Activated CD8-positive, alpha-beta T cell treated with anti-CD3 and anti-CD28 coated beads for 36 hours (primary cell): Measurements from ENCODE around the gene ASB18. TPM values are rescaled to one million over a fixed set of nuclear protein-coding genes. Genes with fewer than 3 reads are reported as not detected.
"Not testable (repeated sequence)": the region's sequence is repeated elsewhere in the genome, so short reads cannot be mapped to it uniquely, and the experiment has no call there.

Experiments used
- ATAC-seq: fragments of 200-7000 bp; cut with Tn5 transposase; one replicate; pipeline ENCODE4 v1.10.0; 2021; ENCODE audit warnings: mild to moderate bottlenecking, moderate library complexity
- CTCF ChIA-PET: fragments of 350-600 bp; sonication (Branson Sonifier 250); formaldehyde crosslinking; loops from one replicate; lab custom pipeline; 2021; ENCODE audit warnings: antibody characterized with exemption; lab: Charles Lee
- POLR2A ChIA-PET: fragments of 350-600 bp; sonication (Branson Sonifier 250); formaldehyde crosslinking; loops from one replicate; lab custom pipeline; 2021; ENCODE audit warnings: antibody characterized with exemption; lab: Charles Lee
- DNase-seq: peaks from one replicate; pipeline ENCODE4 v3.0.0-alpha.2; 2020
- H3K27ac Mint-ChIP-seq: one replicate; pipeline ENCODE4 v1.8.0; 2021; ENCODE audit warnings: mild to moderate bottlenecking, mixed read lengths
- H3K27me3 Mint-ChIP-seq: one replicate; pipeline ENCODE4 v1.8.0; 2021; ENCODE audit warnings: mixed read lengths
- H3K36me3 Mint-ChIP-seq: one replicate; pipeline ENCODE4 v1.8.0; 2021; ENCODE audit warnings: low read depth, mixed read lengths
- H3K4me1 Mint-ChIP-seq: one replicate; pipeline ENCODE4 v1.8.0; 2021; ENCODE audit warnings: low read depth, mixed read lengths
- H3K4me3 Mint-ChIP-seq: one replicate; pipeline ENCODE4 v1.8.0; 2021; ENCODE audit warnings: mild to moderate bottlenecking, moderate library complexity, mixed read lengths
- H3K9me3 Mint-ChIP-seq: one replicate; pipeline ENCODE4 v1.8.0; 2021; ENCODE audit warnings: mixed read lengths
- intact Hi-C: fragments of 100-400 bp; cut with micrococcal nuclease; formaldehyde crosslinking; loops from one replicate; pipeline ENCODE4 v1.10.0; 2022
- total RNA-seq, 2 experiments: library from RNA; stranded (reverse); gene quantifications; one replicate each; pipeline ENCODE4 v1.2.3, GENCODE V29; 2021
- TF ChIP-seq, protein P1 (sequence below): fragments of 200-600 bp; IDR thresholded peaks from one replicate; pipeline ENCODE4 v1.8.0; 2022; ENCODE audit warnings: antibody characterized with exemption, mild to moderate bottlenecking

ASB18 gene
- total RNA-seq, 2 experiments from 2014 or later = not detected

DNA sequence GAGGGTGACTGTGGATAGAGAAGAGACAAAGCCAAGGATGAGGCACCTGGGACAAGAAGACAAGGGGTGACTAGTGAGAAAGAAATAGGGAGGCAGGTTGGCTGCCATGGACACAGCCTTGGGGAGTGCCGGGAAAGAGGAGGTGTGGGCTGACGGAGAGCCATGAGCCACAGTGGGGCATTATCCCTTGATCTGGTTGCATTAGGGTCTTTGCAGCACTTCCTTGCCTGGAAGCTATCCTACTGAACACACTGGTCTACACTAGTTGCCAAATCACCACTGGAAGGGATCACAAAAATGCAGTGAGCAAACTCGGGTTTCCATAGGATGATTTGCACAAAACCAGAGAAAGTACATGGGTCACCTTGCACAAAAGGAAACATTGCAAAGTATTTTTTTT lies 27.7 kb upstream of the ASB18 start:
- DNase-seq = no peak
- H3K27ac Mint-ChIP-seq = no peak overlapping the region
- no peaks in the 10 kb centered on the region for H3K36me3 Mint-ChIP-seq
- peaks cover 21% of the 10 kb centered on the region for H3K27me3 Mint-ChIP-seq
- intact Hi-C loops = no loop called here
- ATAC-seq = no peak
- TF ChIP-seq, protein P1, sequence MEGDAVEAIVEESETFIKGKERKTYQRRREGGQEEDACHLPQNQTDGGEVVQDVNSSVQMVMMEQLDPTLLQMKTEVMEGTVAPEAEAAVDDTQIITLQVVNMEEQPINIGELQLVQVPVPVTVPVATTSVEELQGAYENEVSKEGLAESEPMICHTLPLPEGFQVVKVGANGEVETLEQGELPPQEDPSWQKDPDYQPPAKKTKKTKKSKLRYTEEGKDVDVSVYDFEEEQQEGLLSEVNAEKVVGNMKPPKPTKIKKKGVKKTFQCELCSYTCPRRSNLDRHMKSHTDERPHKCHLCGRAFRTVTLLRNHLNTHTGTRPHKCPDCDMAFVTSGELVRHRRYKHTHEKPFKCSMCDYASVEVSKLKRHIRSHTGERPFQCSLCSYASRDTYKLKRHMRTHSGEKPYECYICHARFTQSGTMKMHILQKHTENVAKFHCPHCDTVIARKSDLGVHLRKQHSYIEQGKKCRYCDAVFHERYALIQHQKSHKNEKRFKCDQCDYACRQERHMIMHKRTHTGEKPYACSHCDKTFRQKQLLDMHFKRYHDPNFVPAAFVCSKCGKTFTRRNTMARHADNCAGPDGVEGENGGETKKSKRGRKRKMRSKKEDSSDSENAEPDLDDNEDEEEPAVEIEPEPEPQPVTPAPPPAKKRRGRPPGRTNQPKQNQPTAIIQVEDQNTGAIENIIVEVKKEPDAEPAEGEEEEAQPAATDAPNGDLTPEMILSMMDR = no peak
- H3K4me3 Mint-ChIP-seq = no peak overlapping the region
- CTCF ChIA-PET = no interaction called here
- POLR2A ChIA-PET = no interaction called here
- no peaks in the 10 kb centered on the region for H3K9me3 Mint-ChIP-seq
- H3K4me1 Mint-ChIP-seq = no peaks in the 10 kb centered on the region

- no peak for DNase-seq
- ChIA-PET POLR2A (no interaction called here), CTCF (no interaction called here)
- Mint-ChIP-seq H3K27me3 (peaks cover 21% of the 10 kb centered on the region), H3K4me3 (no peak overlapping the region), H3K27ac (no peak overlapping the region), H3K9me3 (no peaks in the 10 kb centered on the region), H3K4me1 (no peaks in the 10 kb centered on the region), H3K36me3 (no peaks in the 10 kb centered on the region)
- intact Hi-C loops = no loop called here
- TF ChIP-seq, protein P1 = no peak
- no peak for ATAC-seq
Measured at GRCh38 chr2:236291476-236291875, 27.3 kb upstream of the ASB18 start.

- no peaks in the 10 kb centered on the region for H3K4me1 Mint-ChIP-seq
- H3K4me3 Mint-ChIP-seq = no peak overlapping the region
- no peak overlapping the region for H3K27ac Mint-ChIP-seq
- CTCF ChIA-PET = no interaction called here
- ATAC-seq (no peak), DNase-seq (no peak)
- H3K36me3 Mint-ChIP-seq = no peaks in the 10 kb centered on the region
- intact Hi-C loops = no loop called here
- TF ChIP-seq, protein P1 = no peak
- POLR2A ChIA-PET = no interaction called here
- H3K9me3 Mint-ChIP-seq = no peaks in the 10 kb centered on the region
- peaks cover 18% of the 10 kb centered on the region for H3K27me3 Mint-ChIP-seq
Measured at GRCh38 chr2:236290742-236291425, 26.7 kb upstream of the ASB18 start.

DNA sequence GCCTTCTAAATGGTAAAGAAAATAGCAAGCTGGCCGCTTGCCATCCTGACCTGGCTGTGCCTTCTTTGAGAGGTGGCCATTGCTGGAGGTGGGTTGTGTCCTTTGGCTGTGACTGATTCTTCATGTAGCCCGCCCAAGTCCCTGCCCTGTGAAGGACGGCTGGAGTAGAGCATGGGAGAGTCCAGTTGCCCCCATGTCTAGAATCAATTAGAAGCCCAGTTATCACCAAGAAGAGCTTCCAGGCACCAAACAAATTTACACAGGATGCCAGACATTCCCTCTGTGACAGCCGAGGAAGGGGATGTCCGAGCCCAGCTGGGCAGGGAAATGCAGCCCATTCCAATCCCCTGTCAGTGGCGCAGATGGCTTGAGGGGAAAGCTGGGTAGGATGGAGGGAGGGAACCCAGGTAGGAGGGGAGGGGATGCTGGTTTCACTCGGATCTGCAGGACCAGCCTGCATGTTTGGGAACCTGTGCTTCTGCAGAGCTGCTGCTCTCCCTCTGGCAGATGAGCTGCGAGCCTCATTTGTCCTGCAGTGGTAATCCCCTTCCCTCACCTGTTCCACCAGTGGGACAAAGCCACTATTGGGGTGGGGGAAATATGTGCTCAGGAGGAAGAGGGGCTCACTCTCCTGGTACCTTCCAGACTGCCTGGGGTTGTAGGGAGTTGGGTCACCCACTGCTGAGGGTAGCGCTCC lies 25.7 kb upstream of the ASB18 start:
- CTCF ChIA-PET = no interaction called here
- TF ChIP-seq, protein P1 = no peak

GRCh38 chr2:236288373-236288772 lies 24.2 kb upstream of the ASB18 start:
- H3K4me3 Mint-ChIP-seq, H3K27ac Mint-ChIP-seq, H3K9me3 Mint-ChIP-seq, intact Hi-C loops, DNase-seq, ATAC-seq, H3K36me3 Mint-ChIP-seq, POLR2A ChIA-PET, CTCF ChIA-PET, H3K4me1 Mint-ChIP-seq: not testable (repeated sequence)
- peaks cover 14% of the 10 kb centered on the region for H3K27me3 Mint-ChIP-seq

More for the DNA sequence above, 25.7 kb upstream of the ASB18 start:
- Mint-ChIP-seq H3K9me3 (no peaks in the 10 kb centered on the region), H3K4me1 (no peaks in the 10 kb centered on the region), H3K27me3 (peaks cover 14% of the 10 kb centered on the region), H3K27ac (no peak overlapping the region), H3K4me3 (no peak overlapping the region), H3K36me3 (no peaks in the 10 kb centered on the region)
- ATAC-seq (no peak), DNase-seq (no peak)
- intact Hi-C loops = no loop called here
- POLR2A ChIA-PET = no interaction called here
